ENCODE measurements around the gene RHEBL1. TPM values are rescaled to one million over a fixed set of nuclear protein-coding genes. Genes with fewer than 3 reads are reported as not detected.

The RHEBL1 gene
- total RNA-seq, 6 experiments from 2014 or later: 0.60 to 1.6 (median 0.86) TPM

DNA sequence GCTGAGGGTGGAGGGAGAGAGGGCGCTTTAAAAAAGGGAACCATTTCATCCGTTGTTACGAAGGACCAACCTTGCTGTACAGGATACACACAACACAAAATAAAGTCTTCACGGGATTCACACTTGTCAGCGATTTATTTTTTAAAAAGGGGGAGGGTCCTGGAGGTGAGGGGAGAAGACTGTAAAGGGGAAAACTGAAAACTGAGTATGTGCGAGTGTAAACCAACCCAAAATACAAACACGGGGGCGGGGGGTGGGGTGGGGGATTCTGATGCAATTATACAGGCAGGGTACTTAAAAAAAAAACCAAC lies 50.7 kb downstream of the RHEBL1 start:
- Mint-ChIP-seq H3K36me3 (ENCODE audit: low read depth) (peaks cover 21% of the 10 kb centered on the region), H3K4me3 (peak overlapping the region; percentile 95), H3K27ac (peak overlapping the region; percentile 99), H3K27me3 (ENCODE audit: insufficient read depth) (peaks cover 11% of the 10 kb centered on the region), H3K4me1 (ENCODE audit: low read depth) (peaks cover 52% of the 10 kb centered on the region), H3K9me3 (no peaks in the 10 kb centered on the region)
- TF ChIP-seq, protein P1, sequence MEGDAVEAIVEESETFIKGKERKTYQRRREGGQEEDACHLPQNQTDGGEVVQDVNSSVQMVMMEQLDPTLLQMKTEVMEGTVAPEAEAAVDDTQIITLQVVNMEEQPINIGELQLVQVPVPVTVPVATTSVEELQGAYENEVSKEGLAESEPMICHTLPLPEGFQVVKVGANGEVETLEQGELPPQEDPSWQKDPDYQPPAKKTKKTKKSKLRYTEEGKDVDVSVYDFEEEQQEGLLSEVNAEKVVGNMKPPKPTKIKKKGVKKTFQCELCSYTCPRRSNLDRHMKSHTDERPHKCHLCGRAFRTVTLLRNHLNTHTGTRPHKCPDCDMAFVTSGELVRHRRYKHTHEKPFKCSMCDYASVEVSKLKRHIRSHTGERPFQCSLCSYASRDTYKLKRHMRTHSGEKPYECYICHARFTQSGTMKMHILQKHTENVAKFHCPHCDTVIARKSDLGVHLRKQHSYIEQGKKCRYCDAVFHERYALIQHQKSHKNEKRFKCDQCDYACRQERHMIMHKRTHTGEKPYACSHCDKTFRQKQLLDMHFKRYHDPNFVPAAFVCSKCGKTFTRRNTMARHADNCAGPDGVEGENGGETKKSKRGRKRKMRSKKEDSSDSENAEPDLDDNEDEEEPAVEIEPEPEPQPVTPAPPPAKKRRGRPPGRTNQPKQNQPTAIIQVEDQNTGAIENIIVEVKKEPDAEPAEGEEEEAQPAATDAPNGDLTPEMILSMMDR (IDR thresholded peaks at IDR 0.05): no peak
- DNase-seq: no peak

DNA sequence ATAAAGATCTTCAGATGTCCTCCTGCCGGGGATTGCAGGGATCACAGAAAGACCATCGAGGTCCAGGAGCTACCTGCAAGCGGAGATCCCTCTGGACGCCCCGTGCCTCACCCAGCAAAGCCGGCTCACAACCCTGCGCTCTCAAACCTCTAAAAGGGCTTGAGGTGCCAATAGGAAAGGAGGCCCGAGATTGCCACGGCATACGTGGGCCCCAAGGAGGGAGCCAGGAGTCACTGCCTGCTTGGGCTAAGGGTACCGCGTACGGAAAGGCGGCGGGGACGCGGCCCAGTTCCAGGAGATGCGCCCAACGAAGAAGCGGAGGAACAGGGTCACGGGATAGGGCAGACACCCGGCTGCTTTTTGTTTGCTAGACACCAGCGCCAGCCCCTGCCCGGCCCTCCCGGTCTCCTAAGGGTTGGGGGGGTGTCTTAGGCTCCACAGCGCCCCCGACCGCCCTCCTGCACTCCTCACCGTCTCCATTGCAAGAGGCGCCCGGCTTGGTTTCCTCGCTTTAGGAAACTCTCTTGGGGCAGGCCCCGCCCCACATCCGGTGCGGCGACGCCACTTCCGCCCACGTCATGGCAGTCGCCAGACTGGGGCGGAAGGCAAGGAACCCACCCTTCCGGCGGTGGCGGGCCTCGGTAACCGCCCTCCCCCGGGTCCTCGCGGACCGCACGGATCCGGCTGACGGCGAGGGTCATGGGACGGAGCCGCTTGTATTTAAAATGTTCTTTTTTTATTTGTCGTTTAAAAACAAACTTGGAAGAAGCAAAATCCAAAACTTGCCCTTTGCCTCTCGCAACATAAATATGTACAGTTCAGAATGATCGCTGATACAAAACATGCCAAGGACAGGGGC lies 51.3 kb downstream of the RHEBL1 start, which contains the start of gene PRKAG1:
Gene PRKAG1 (minus strand): TSS at position 516 of the 859 bp plus-strand sequence. CDS start 36 bp downstream, at position 480.
- no peaks in the 10 kb centered on the region for H3K9me3 Mint-ChIP-seq
- peaks cover 21% of the 10 kb centered on the region for H3K36me3 Mint-ChIP-seq (ENCODE audit: low read depth)
- H3K4me3 Mint-ChIP-seq: peak within 1 kb of the TSS; percentile 95
- DNase-seq: peak; percentile 92
- TF ChIP-seq, protein P1 (IDR thresholded peaks at IDR 0.05): peak; percentile 74
- H3K27me3 Mint-ChIP-seq (ENCODE audit: insufficient read depth): peaks cover 11% of the 10 kb centered on the region
- H3K27ac Mint-ChIP-seq: peak within 1 kb of the TSS; percentile 99
- H3K4me1 Mint-ChIP-seq (ENCODE audit: low read depth): peaks cover 52% of the 10 kb centered on the region

DNA sequence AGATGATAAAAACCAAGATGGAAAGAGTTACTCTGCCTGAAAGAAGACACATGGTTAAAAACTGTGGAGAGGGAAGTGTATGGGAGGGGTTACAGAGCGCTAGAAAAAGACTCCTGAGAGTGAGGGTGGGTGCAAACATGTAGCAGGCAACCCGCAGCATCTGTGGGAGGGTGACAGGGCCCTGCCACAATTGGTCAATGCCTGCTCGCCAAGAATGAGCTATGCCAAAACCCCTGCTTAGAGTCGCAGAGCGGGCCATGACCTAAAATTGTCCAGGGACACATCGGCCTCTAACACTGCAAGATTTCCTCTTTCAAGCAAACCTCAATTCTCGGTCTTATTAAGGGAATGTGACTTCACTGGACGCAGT lies 51.9 kb downstream of the RHEBL1 start:
- H3K4me3 Mint-ChIP-seq: peak overlapping the region; percentile 95
- H3K36me3 Mint-ChIP-seq (ENCODE audit: low read depth): peaks cover 21% of the 10 kb centered on the region
- TF ChIP-seq, protein P1 (IDR thresholded peaks at IDR 0.05): no peak
- peak overlapping the region; percentile 99 for H3K27ac Mint-ChIP-seq
- H3K27me3 Mint-ChIP-seq (ENCODE audit: insufficient read depth): peaks cover 10% of the 10 kb centered on the region
- no peaks in the 10 kb centered on the region for H3K9me3 Mint-ChIP-seq
- peaks cover 52% of the 10 kb centered on the region for H3K4me1 Mint-ChIP-seq (ENCODE audit: low read depth)
- DNase-seq: peak; percentile 53

DNA sequence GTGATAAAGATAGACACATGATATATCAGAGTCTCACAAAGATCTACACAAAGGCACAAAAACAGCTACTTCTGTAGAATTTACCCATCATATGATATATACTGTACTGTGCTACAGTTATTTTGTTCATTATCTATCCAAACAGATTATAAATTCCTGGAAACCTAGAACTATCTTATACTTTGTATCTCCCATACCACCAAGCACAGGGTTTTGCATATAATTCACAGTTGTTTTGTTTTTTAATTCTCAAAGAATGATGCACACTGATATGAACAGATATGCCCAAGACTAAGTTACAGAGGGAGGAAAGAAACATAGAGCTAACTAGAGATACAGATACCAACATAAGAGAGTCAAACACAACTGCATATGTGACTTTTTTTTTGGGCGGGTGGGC lies 54.6 kb downstream of the RHEBL1 start:
- no peak for DNase-seq
- Mint-ChIP-seq H3K27ac (peak overlapping the region; percentile 40; the same call in 1 of the 2 replicates), H3K27me3 (ENCODE audit: insufficient read depth) (peaks cover 10% of the 10 kb centered on the region), H3K36me3 (ENCODE audit: low read depth) (peaks cover 21% of the 10 kb centered on the region), H3K4me3 (no peak overlapping the region), H3K9me3 (no peaks in the 10 kb centered on the region), H3K4me1 (ENCODE audit: low read depth) (peaks cover 61% of the 10 kb centered on the region)
- TF ChIP-seq, protein P1 (IDR thresholded peaks at IDR 0.05): no peak

Other genes with a start within 250 kb of the RHEBL1 start
- gene DDX23, start 217.8 kb downstream of the RHEBL1 start, total RNA-seq (2021; fragmentation: NEBNext Ultra II Directional; extraction: Animal tissue kit (Norgen Biotek cat#: 25700)): 10 to 100 TPM; 57.4 to 84.1 (median 69.8) TPM
- under 1 TPM in 4 of 6 experiments, not detected in 2; 0.12 to 0.68 (median 0.18) TPM for gene RND1, start 204.1 kb downstream of the RHEBL1 start, total RNA-seq (2021; fragmentation: NEBNext Ultra II Directional; extraction: Animal tissue kit (Norgen Biotek cat#: 25700))
- gene FKBP11, start 144.5 kb downstream of the RHEBL1 start, total RNA-seq (2021; fragmentation: NEBNext Ultra II Directional; extraction: Animal tissue kit (Norgen Biotek cat#: 25700)): 100 to 1,000 TPM in 2 of 6 experiments, 10 to 100 TPM in 4; 59.2 to 117 (median 70.8) TPM
- gene ARF3, start 112.5 kb downstream of the RHEBL1 start, total RNA-seq (2021; fragmentation: NEBNext Ultra II Directional; extraction: Animal tissue kit (Norgen Biotek cat#: 25700)): 100 to 1,000 TPM; 186 to 213 (median 203) TPM
- gene WNT10B, start 98.2 kb downstream of the RHEBL1 start, total RNA-seq (2021; fragmentation: NEBNext Ultra II Directional; extraction: Animal tissue kit (Norgen Biotek cat#: 25700)): 1 to 10 TPM in 4 of 6 experiments, under 1 TPM in 2; 0.87 to 1.7 (median 1.3) TPM
- not detected for gene WNT1, start 91.7 kb downstream of the RHEBL1 start, total RNA-seq (2021; fragmentation: NEBNext Ultra II Directional; extraction: Animal tissue kit (Norgen Biotek cat#: 25700))
- under 1 TPM; 0.17 to 0.40 (median 0.23) TPM for gene DDN, start 70.6 kb downstream of the RHEBL1 start, total RNA-seq (2021; fragmentation: NEBNext Ultra II Directional; extraction: Animal tissue kit (Norgen Biotek cat#: 25700))
- gene PRKAG1, start 51.2 kb downstream of the RHEBL1 start, total RNA-seq (2021; fragmentation: NEBNext Ultra II Directional; extraction: Animal tissue kit (Norgen Biotek cat#: 25700)): 10 to 100 TPM; 79.0 to 92.0 (median 83.3) TPM
- gene KMT2D, start 9.2 kb downstream of the RHEBL1 start, total RNA-seq (2021; fragmentation: NEBNext Ultra II Directional; extraction: Animal tissue kit (Norgen Biotek cat#: 25700)): 10 to 100 TPM; 43.9 to 66.6 (median 48.4) TPM
- gene DHH, start 24.8 kb upstream of the RHEBL1 start, total RNA-seq (2021; fragmentation: NEBNext Ultra II Directional; extraction: Animal tissue kit (Norgen Biotek cat#: 25700)): under 1 TPM in 1 of 6 experiments, not detected in 5; 0.07 TPM
- gene LMBR1L, start 40.9 kb upstream of the RHEBL1 start, total RNA-seq (2021; fragmentation: NEBNext Ultra II Directional; extraction: Animal tissue kit (Norgen Biotek cat#: 25700)): 10 to 100 TPM; 23.0 to 31.0 (median 26.2) TPM
- 1,000 to 10,000 TPM; 1,208 to 2,585 (median 2,279) TPM for gene TUBA1B, start 61.4 kb upstream of the RHEBL1 start, total RNA-seq (2021; fragmentation: NEBNext Ultra II Directional; extraction: Animal tissue kit (Norgen Biotek cat#: 25700))
- 100 to 1,000 TPM; 227 to 300 (median 257) TPM for gene TUBA1A, start 119.1 kb upstream of the RHEBL1 start, total RNA-seq (2021; fragmentation: NEBNext Ultra II Directional; extraction: Animal tissue kit (Norgen Biotek cat#: 25700))
- 1,000 to 10,000 TPM in 3 of 6 experiments, 100 to 1,000 TPM in 3; 571 to 1,139 (median 936) TPM for gene TUBA1C, start 195.1 kb upstream of the RHEBL1 start, total RNA-seq (2021; fragmentation: NEBNext Ultra II Directional; extraction: Animal tissue kit (Norgen Biotek cat#: 25700))
- gene PRPH, start 225.2 kb upstream of the RHEBL1 start, total RNA-seq (2021; fragmentation: NEBNext Ultra II Directional; extraction: Animal tissue kit (Norgen Biotek cat#: 25700)): not detected

All from HFFc6 (cell line).